H9 (cell line): ENCODE results near the gene RBMS3. TPM values are rescaled to one million over a fixed set of nuclear protein-coding genes. Genes with fewer than 3 reads are reported as not detected.

Source experiments
- DNase-seq: peaks from one replicate; pipeline ENCODE4 v3.0.0-alpha.2; 2017
- H2AFZ ChIP-seq: one replicate; pipeline ENCODE4 v1.6.1; 2013; ENCODE audit warnings: mild to moderate bottlenecking, low read length, control low read depth, moderate library complexity
- H2AK5ac ChIP-seq: 2 replicates; pipeline ENCODE4 v1.6.1; 2013; ENCODE audit warnings: low read length, control low read depth, mixed read lengths; ENCODE audit not compliant: insufficient read length
- H2BK120ac ChIP-seq: one replicate; pipeline ENCODE4 v1.6.1; 2013; ENCODE audit warnings: low read depth, mild to moderate bottlenecking, low read length, control low read depth, inconsistent platforms; ENCODE audit not compliant: poor library complexity, severe bottlenecking
- H2BK12ac ChIP-seq: 2 replicates; pipeline ENCODE4 v1.6.1; 2013; ENCODE audit warnings: low read length, control low read depth, mixed read lengths, low read depth; ENCODE audit not compliant: insufficient read length
- H2BK15ac ChIP-seq: 2 replicates; pipeline ENCODE4 v1.6.1; 2013; ENCODE audit warnings: low read depth, low read length, control low read depth
- H2BK20ac ChIP-seq: one replicate; pipeline ENCODE4 v1.6.1; 2013; ENCODE audit warnings: low read depth, mild to moderate bottlenecking, low read length, control low read depth, inconsistent platforms; ENCODE audit not compliant: poor library complexity, severe bottlenecking
- H2BK5ac ChIP-seq: 2 replicates; pipeline ENCODE4 v1.6.1; 2013; ENCODE audit warnings: low read length, control low read depth, mixed read lengths; ENCODE audit not compliant: insufficient read length
- H3K14ac ChIP-seq: 2 replicates; pipeline ENCODE4 v1.6.1; 2013; ENCODE audit warnings: low read length, control low read depth; ENCODE audit not compliant: insufficient read depth
- H3K18ac ChIP-seq: 2 replicates; pipeline ENCODE4 v1.6.1; 2013; ENCODE audit warnings: low read depth, mild to moderate bottlenecking, mixed read lengths, low read length, control low read depth; ENCODE audit not compliant: insufficient read length
- H3K23ac ChIP-seq: 2 replicates; pipeline ENCODE4 v1.6.1; 2013; ENCODE audit warnings: low read length, control low read depth, mixed read lengths, low read depth; ENCODE audit not compliant: insufficient read length
- H3K23me2 ChIP-seq: 2 replicates; pipeline ENCODE4 v1.6.1; 2013; ENCODE audit warnings: low read depth, mild to moderate bottlenecking, mixed read lengths, low read length, control low read depth; ENCODE audit not compliant: insufficient read length, poor library complexity, severe bottlenecking
- H3K27ac ChIP-seq: 2 replicates; pipeline ENCODE4 v1.5.1; 2013; ENCODE audit warnings: low read length, control low read depth, mixed read lengths, low read depth; ENCODE audit not compliant: insufficient read length
- H3K27me3 ChIP-seq: 2 replicates; pipeline ENCODE4 v1.6.1; 2013; ENCODE audit warnings: low read length, control low read depth, inconsistent platforms; ENCODE audit not compliant: insufficient read depth
- H3K4ac ChIP-seq: 2 replicates; pipeline ENCODE4 v1.6.1; 2013; ENCODE audit warnings: low read depth, mild to moderate bottlenecking, control low read depth, inconsistent platforms, low read length, moderate library complexity
- H3K4me1 ChIP-seq: 2 replicates; pipeline ENCODE4 v1.6.1; 2013; ENCODE audit warnings: low read length, control low read depth, inconsistent platforms; ENCODE audit not compliant: insufficient read depth
- H3K4me2 ChIP-seq: 2 replicates; pipeline ENCODE4 v1.6.1; 2013; ENCODE audit warnings: low read length, control low read depth, mixed read lengths; ENCODE audit not compliant: insufficient read length, insufficient read depth
- H3K56ac ChIP-seq: 2 replicates; pipeline ENCODE4 v1.6.1; 2013; ENCODE audit warnings: low read depth, mild to moderate bottlenecking, mixed read lengths, low read length, control low read depth; ENCODE audit not compliant: insufficient read length
- H3K79me1 ChIP-seq: 2 replicates; pipeline ENCODE4 v1.6.1; 2013; ENCODE audit warnings: low read depth, mild to moderate bottlenecking, moderate library complexity, low read length, control low read depth, inconsistent platforms; ENCODE audit not compliant: insufficient read depth, poor library complexity, severe bottlenecking
- H3K79me2 ChIP-seq: 2 replicates; pipeline ENCODE4 v1.6.1; 2013; ENCODE audit warnings: low read length, control low read depth, inconsistent platforms; ENCODE audit not compliant: insufficient read depth
- H3K9ac ChIP-seq: 2 replicates; pipeline ENCODE4 v1.6.1; 2013; ENCODE audit warnings: low read length, control low read depth, mixed read lengths; ENCODE audit not compliant: insufficient read length; ENCODE audit errors: extremely low read depth
- H3K9me3 ChIP-seq: one replicate; pipeline ENCODE4 v1.6.1; 2013; ENCODE audit warnings: low read depth, low read length, inconsistent platforms; ENCODE audit not compliant: control insufficient read depth
- H3T11ph ChIP-seq: one replicate; pipeline ENCODE4 v1.6.1; 2013; ENCODE audit warnings: mild to moderate bottlenecking, low read length, control low read depth, inconsistent platforms
- H4K20me1 ChIP-seq: one replicate; pipeline ENCODE4 v1.6.1; 2013; ENCODE audit not compliant: control insufficient read depth, insufficient read length, insufficient read depth
- H4K5ac ChIP-seq: 2 replicates; pipeline ENCODE4 v1.6.1; 2013; ENCODE audit warnings: low read depth, mild to moderate bottlenecking, mixed read lengths, low read length, control low read depth; ENCODE audit not compliant: insufficient read length
- H4K8ac ChIP-seq: replicated peaks from 2 replicates; pipeline ENCODE4 v1.6.1; 2013; ENCODE audit warnings: low read length, control low read depth, mixed read lengths, low read depth; ENCODE audit not compliant: insufficient read length
- H4K91ac ChIP-seq: 2 replicates; pipeline ENCODE4 v1.6.1; 2013; ENCODE audit warnings: low read depth, mild to moderate bottlenecking, moderate library complexity, mixed read lengths, low read length, control low read depth; ENCODE audit not compliant: insufficient read length
- H3K27ac Mint-ChIP-seq, 3 experiments: 2 replicates in 2 of 3; 3 replicates in 1 of 3; pipeline ENCODE4 v1.8.0; 2020 to 2021; ENCODE audit warnings: mixed read lengths in 3 of 3, mild to moderate bottlenecking in 1 of 3, moderate library complexity in 1 of 3
- H3K27me3 Mint-ChIP-seq: 2 replicates; pipeline ENCODE4 v1.8.0; 2021; ENCODE audit warnings: low read depth, mild to moderate bottlenecking, moderate library complexity, mixed read lengths
- H3K36me3 Mint-ChIP-seq, 3 experiments: 2 replicates in 2 of 3; 3 replicates in 1 of 3; pipeline ENCODE4 v1.8.0; 2020 to 2021; ENCODE audit warnings: low read depth in 3 of 3, mixed read lengths in 3 of 3; ENCODE audit not compliant: insufficient read depth in 1 of 3
- H3K4me1 Mint-ChIP-seq, 2 experiments: 2 replicates each; pipeline ENCODE4 v1.8.0; 2020; ENCODE audit warnings: mixed read lengths in 2 of 2
- H3K4me3 Mint-ChIP-seq, 2 experiments: 2 replicates in 1 of 2; 3 replicates in 1 of 2; pipeline ENCODE4 v1.8.0; 2020 to 2021; ENCODE audit warnings: mild to moderate bottlenecking in 2 of 2, mixed read lengths in 2 of 2, moderate library complexity in 1 of 2
- H3K9me3 Mint-ChIP-seq, 2 experiments: 2 replicates in 1 of 2; 3 replicates in 1 of 2; pipeline ENCODE4 v1.8.0; 2020; ENCODE audit warnings: mild to moderate bottlenecking in 2 of 2, mixed read lengths in 2 of 2, moderate library complexity in 1 of 2
- WGBS: extraction: QIAGEN DNeasy Blood & Tissue Kit; methylation state at CpG from one replicate; pipeline ENCODE4 v1.1.7; 2013; ENCODE audit warnings: missing lambda C conversion rate, low lambda C conversion rate, mixed read lengths; ENCODE audit not compliant: insufficient read length; ENCODE audit errors: extremely low coverage; 5-methylcytosine and 5-hydroxymethylcytosine counted together
- total RNA-seq: library from RNA; stranded (reverse); gene quantifications from 2 replicates; pipeline ENCODE4 v1.2.1, GENCODE V29; 2021
- TF ChIP-seq, protein P1 (sequence below): fragments of 200-600 bp; sonication (generic); conservative IDR thresholded peaks from 3 replicates; pipeline ENCODE4 v1.8.0; 2021; ENCODE audit warnings: antibody characterized with exemption, mild to moderate bottlenecking

The RBMS3 gene
- total RNA-seq, 1 experiment from 2014 or later, result 8.1 TPM

DNA sequence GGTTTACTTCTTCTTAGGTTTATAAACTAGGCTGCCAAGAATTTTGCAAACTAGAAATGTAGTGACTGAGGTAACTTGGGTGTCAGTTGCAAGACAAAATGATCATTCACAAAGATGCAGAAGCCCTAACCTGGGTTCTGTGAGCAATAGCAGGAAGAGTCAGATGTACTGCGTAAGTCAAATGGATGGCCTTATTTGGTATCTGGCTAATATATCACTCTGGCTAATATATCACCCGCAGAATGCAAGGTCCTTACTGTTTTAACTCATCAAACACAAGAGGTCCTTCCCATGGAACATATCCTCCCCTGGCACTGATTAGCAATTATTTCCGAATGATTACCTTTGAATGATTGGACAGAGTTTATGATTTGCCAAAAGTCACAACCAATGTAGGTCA lies 37.4 kb downstream of the RBMS3 start:
- Histone ChIP-seq H4K5ac (no peak overlapping the region), H3K14ac (no peak overlapping the region), H3K27me3 (no peaks in the 10 kb centered on the region), H3K4me1 (no peaks in the 10 kb centered on the region), H3K4me2 (no peak overlapping the region), H3K27ac (no peak overlapping the region), H3K9me3 (no peaks in the 10 kb centered on the region), H2BK15ac (no peak overlapping the region), H2BK20ac (no peak overlapping the region), H3K23me2 (no peaks in the 10 kb centered on the region), H3K79me1 (no peaks in the 10 kb centered on the region), H3K23ac (no peak overlapping the region), H2AFZ (no peak overlapping the region), H3K9ac (no peak overlapping the region), H2AK5ac (peak overlapping the region; percentile 60), H4K91ac (no peak overlapping the region), H3K56ac (no peak overlapping the region), H3K79me2 (no peaks in the 10 kb centered on the region), H3K18ac (no peak overlapping the region), H2BK5ac (no peak overlapping the region), H3K4ac (no peak overlapping the region), H4K20me1 (no peaks in the 10 kb centered on the region), H4K8ac (no peak overlapping the region), H2BK12ac (no peak overlapping the region), H2BK120ac (no peak overlapping the region), H3T11ph (no peak overlapping the region)
- no peaks in the 10 kb centered on the region for H3K27me3 Mint-ChIP-seq
- WGBS, result no CpG with 5 or more reads among the region's 3 CpGs
- H3K4me3 Mint-ChIP-seq, result no peak overlapping the region
- H3K9me3 Mint-ChIP-seq, result no peaks in the 10 kb centered on the region
- H3K27ac Mint-ChIP-seq, result no peak overlapping the region
- no peak for DNase-seq
- no peaks in the 10 kb centered on the region for H3K36me3 Mint-ChIP-seq
- TF ChIP-seq, protein P1, sequence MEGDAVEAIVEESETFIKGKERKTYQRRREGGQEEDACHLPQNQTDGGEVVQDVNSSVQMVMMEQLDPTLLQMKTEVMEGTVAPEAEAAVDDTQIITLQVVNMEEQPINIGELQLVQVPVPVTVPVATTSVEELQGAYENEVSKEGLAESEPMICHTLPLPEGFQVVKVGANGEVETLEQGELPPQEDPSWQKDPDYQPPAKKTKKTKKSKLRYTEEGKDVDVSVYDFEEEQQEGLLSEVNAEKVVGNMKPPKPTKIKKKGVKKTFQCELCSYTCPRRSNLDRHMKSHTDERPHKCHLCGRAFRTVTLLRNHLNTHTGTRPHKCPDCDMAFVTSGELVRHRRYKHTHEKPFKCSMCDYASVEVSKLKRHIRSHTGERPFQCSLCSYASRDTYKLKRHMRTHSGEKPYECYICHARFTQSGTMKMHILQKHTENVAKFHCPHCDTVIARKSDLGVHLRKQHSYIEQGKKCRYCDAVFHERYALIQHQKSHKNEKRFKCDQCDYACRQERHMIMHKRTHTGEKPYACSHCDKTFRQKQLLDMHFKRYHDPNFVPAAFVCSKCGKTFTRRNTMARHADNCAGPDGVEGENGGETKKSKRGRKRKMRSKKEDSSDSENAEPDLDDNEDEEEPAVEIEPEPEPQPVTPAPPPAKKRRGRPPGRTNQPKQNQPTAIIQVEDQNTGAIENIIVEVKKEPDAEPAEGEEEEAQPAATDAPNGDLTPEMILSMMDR, result no peak
- H3K4me1 Mint-ChIP-seq, result peaks cover 0 to 11% of the 10 kb centered on the region in 2 experiments; a peak in 2 of 4 replicates
